Heart right ventricle (tissue), 16 donors: Measurements from ENCODE around the gene TUBG1. TPM values are rescaled to one million over a fixed set of nuclear protein-coding genes. Genes with fewer than 3 reads are reported as not detected.

Experiments used
- ATAC-seq, 8 donors: fragments of 200-7000 bp; cut with Tn5 transposase; one replicate each; pipeline ENCODE4 v1.9.1; 2020; ENCODE audit warnings: mild to moderate bottlenecking in 8 of 8, moderate library complexity in 8 of 8, moderate number of reproducible peaks in 1 of 8
- DNase-seq, 2 donors: peaks; one replicate each; pipeline ENCODE4 v3.0.0-alpha.2; 2020
- H3K27ac ChIP-seq, 10 donors: fragments of 200-600 bp; sonication (generic) in 2 of 10; one replicate each; pipeline versions ENCODE4 v1.5.0 to v1.8.0; 2020 to 2022; ENCODE audit warnings: mild to moderate bottlenecking in 3 of 10
- H3K27me3 ChIP-seq, 7 donors: fragments of 200-600 bp; one replicate each; pipeline ENCODE4 v1.8.0; 2021 to 2022; ENCODE audit warnings: mild to moderate bottlenecking in 2 of 7
- H3K36me3 ChIP-seq, 9 donors: fragments of 200-600 bp; sonication (generic) in 1 of 9; one replicate each; pipeline versions ENCODE4 v1.5.0 to v1.8.0; 2020 to 2022; ENCODE audit warnings: mild to moderate bottlenecking in 2 of 9
- H3K4me1 ChIP-seq, 9 donors: fragments of 200-600 bp; sonication (generic) in 1 of 9; one replicate each; pipeline versions ENCODE4 v1.5.0 to v1.8.0; 2020 to 2022; ENCODE audit warnings: mild to moderate bottlenecking in 4 of 9
- H3K4me3 ChIP-seq, 10 donors: fragments of 200-600 bp; sonication (generic) in 2 of 10; one replicate each; pipeline versions ENCODE4 v1.5.0 to v1.8.0; 2020 to 2022; ENCODE audit warnings: mild to moderate bottlenecking in 7 of 10, moderate library complexity in 2 of 10
- H3K9me3 ChIP-seq, 11 donors: fragments of 200-600 bp in 10 of 11; sonication (generic) in 2 of 11; one replicate each; pipeline versions ENCODE4 v1.5.0 to v1.8.0; 2013 to 2022; ENCODE audit warnings: mild to moderate bottlenecking in 2 of 11, control low read depth in 1 of 11, moderate library complexity in 1 of 11
- WGBS, 2 donors: extraction: QIAGEN DNeasy Blood & Tissue Kit; methylation state at CpG; one replicate each; pipeline ENCODE4 v1.1.7; 2013; ENCODE audit warnings: inconsistent platforms in 1 of 2; 5-methylcytosine and 5-hydroxymethylcytosine counted together
- intact Hi-C, 10 donors: fragments of 100-400 bp; cut with DNase I; formaldehyde crosslinking; loops; one replicate each; pipeline versions ENCODE4 v1.11.1 to v1.14.2; 2022
- polyA plus RNA-seq, 2 donors: library from polyadenylated mRNA; stranded (reverse); fragments of 200-250 nt; gene quantifications; one replicate each; pipeline ENCODE4 v1.2.3, GENCODE V29; 2013
- total RNA-seq, 10 donors: library from RNA; stranded (reverse); fragmentation: NEBNext Ultra II Directional in 3 of 10; extraction: Animal tissue kit (Norgen Biotek cat#: 25700) in 3 of 10; gene quantifications; one replicate each; pipeline versions ENCODE4 v1.2.1 to v1.2.4, GENCODE V29; 2021 to 2023
- TF ChIP-seq, protein P1 (sequence below), 9 donors: fragments of 200-600 bp; sonication (generic) in 2 of 9; IDR thresholded peaks; one replicate each; pipeline versions ENCODE4 v1.5.0 to v1.8.0; 2021 to 2022; ENCODE audit warnings: antibody characterized with exemption in 9 of 9, mild to moderate bottlenecking in 5 of 9, moderate library complexity in 1 of 9
- donor health status: Arrhythmogenic right ventricular cardiomyopathy.
- donor health status: ischemic (EF 13 %, LVEDD 7.1; RV severe dilation, severe dysfunction).
- donor health status: healthy with polysubstance abuse.
- donor health status: DM: no; HTN: yes; CAD: no.
- donor health status: DM: no; HTN: no; CAD: no.
- donor health status: ischemic (EF 25% LVEDD 6.9; RV normal size, moderate dysfunction).
- donor health status: ischemic (EF 25% LVEDD 5.7; RV mildly dilated, moderate dysfunction).
- donor health status: healthy.
- donor health status: DM: yes; HTN: yes; CAD: no.
- donor health status: Ischemic cardiomyopathy.
- donor health status: ischemic (EF 35%, LVEDD 5.7; RV mildly dilated, moderate dysfunction).
- donor health status: nonischemic (EF 11% LVEDD 7.7; RV severe dilation, severe dysfunction).
- donor health status: DM: yes; HTN: yes; CAD: no.
- donor health status: PGD.
- donor health status: ischemic (EF 29% LVEDD 5.4; RV normal size, mild dysfunction).
- donor health status: nonischemic (EF 23%, LVEDD 6.1; RV moderate dilation, normal function).

TUBG1 gene
- total and polyA plus RNA-seq, 12 donors = 28.2 to 107 (median 43.7) TPM

DNA sequence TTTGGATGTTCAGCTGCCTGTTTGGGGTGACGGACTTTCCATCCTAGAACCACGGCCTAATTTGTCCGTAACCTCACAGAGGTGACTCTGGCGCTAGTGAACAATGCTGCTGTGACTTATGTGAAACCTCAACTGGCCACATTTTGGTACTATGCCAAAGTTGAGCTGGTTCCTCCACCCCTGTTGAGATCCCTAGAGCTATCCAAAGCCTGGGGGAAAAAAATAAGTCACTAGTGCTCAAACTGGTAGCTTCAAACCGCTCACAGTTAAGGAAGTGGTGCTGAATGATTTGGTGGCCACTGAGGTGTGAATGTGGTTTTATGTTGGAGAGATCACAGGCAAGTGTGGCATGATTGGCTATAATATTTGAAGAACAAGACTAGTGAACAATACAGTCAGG is 38.3 kb downstream of the TUBG1 start:
- Histone ChIP-seq H3K27ac (no peak overlapping the region), H3K27me3 (peaks cover 0 to 3% (median 0%) of the 10 kb centered on the region in 7 donors), H3K9me3 (no peaks in the 10 kb centered on the region), H3K36me3 (no peaks in the 10 kb centered on the region), H3K4me1 (no peaks in the 10 kb centered on the region), H3K4me3 (no peak overlapping the region)
- intact Hi-C loops = no loop called here
- no peak for DNase-seq
- TF ChIP-seq, protein P1, sequence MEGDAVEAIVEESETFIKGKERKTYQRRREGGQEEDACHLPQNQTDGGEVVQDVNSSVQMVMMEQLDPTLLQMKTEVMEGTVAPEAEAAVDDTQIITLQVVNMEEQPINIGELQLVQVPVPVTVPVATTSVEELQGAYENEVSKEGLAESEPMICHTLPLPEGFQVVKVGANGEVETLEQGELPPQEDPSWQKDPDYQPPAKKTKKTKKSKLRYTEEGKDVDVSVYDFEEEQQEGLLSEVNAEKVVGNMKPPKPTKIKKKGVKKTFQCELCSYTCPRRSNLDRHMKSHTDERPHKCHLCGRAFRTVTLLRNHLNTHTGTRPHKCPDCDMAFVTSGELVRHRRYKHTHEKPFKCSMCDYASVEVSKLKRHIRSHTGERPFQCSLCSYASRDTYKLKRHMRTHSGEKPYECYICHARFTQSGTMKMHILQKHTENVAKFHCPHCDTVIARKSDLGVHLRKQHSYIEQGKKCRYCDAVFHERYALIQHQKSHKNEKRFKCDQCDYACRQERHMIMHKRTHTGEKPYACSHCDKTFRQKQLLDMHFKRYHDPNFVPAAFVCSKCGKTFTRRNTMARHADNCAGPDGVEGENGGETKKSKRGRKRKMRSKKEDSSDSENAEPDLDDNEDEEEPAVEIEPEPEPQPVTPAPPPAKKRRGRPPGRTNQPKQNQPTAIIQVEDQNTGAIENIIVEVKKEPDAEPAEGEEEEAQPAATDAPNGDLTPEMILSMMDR (IDR thresholded peaks at IDR 0.05) = no peak
- 88 to 90% methylated on average over 5 of the region's 5 CpGs for WGBS, 2 donors
- ATAC-seq = no peak

DNA sequence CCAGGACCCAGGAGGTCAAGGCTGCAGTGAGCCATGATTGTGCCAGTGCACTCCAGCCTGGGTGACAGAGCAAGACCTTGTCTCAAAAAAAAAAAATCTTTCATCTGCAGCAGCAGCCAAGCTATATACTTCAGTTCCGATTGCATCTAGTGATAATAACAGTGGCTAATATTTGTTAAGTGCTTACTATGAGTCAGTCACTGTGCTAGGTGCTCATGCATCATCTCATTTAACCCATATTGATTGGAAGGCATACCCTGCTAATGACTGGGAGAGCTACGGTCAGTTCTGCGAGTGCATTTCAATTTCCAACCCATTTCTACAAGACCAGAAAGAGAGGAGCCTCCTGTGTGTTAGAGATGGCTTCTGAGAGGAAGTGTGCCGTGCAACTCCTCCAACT is 41.9 kb downstream of the TUBG1 start:
- no peaks in the 10 kb centered on the region for H3K9me3 ChIP-seq
- DNase-seq = no peak
- H3K4me1 ChIP-seq = peaks cover 0 to 15% (median 12%) of the 10 kb centered on the region in 9 donors
- intact Hi-C loops = no loop called here
- ATAC-seq = no peak
- H3K36me3 ChIP-seq = no peaks in the 10 kb centered on the region
- TF ChIP-seq, protein P1 (IDR thresholded peaks at IDR 0.05) = no peak
- WGBS, 2 donors = 76 to 80% methylated on average over 4 of the region's 4 CpGs
- no peak overlapping the region for H3K4me3 ChIP-seq
- H3K27me3 ChIP-seq = peaks cover 0 to 14% (median 0%) of the 10 kb centered on the region in 7 donors
- H3K27ac ChIP-seq = no peak overlapping the region

DNA sequence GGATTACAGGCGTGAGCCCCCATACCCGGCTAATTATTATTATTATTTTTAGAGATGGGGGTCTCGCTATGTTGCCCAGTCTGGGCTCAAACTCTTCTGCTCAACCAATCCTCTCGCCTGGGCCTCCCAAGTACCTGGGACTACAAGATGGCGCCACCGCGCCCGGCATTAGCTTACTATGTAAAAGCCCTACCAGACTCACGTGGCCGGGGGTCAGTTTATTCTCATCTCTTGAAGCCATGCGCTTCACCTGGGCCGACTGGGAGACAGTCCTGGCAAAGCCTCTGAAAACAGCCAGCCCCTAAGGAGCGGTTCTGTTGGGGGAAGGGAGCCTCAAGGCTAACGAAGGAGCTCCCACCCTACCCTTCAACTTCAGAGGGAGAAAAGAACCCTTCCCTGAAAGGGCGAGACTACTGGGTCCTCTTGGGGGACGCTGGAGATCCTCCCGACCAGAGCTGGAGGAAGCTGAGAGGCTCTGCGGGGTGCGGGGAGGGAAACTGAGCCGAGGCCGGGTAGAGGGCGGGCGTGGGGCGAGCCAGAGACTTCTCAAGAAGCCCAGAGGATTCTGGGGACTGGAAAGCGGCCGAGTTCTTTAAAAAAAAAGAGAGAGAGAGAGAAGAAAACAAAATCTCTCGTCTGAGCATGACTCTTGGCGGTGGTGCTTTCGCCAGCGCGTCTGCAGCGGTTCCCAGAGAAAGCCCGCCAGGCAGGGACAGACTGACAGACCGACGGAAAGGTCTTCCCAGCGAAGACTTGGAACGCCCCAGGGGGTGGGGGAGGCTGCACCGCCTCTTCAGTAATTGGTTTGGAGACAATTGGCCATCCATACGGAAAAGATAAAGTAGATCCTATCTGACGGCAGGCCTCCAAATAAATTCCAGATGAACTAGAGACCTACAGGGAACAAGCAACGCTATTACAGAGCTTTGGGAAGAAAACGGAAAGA is 44.0 kb downstream of the TUBG1 start:
- H3K36me3 ChIP-seq = no peaks in the 10 kb centered on the region
- H3K27ac ChIP-seq = peak overlapping the region; percentile 37 to 86 (median 74)
- ATAC-seq (peak; percentile 75 to 88 (median 82)), DNase-seq (peak; percentile 57 to 75)
- H3K27me3 ChIP-seq = peaks cover 0 to 14% (median 0%) of the 10 kb centered on the region in 7 donors
- TF ChIP-seq, protein P1 (IDR thresholded peaks at IDR 0.05) = no peak
- WGBS, 2 donors = 25 to 27% methylated on average over 41 to 42 of the region's 42 CpGs
- peak overlapping the region in 9 of 10 donors; percentile 21 to 55 (median 45) for H3K4me3 ChIP-seq
- intact Hi-C loops = no loop called here
- no peaks in the 10 kb centered on the region for H3K9me3 ChIP-seq
- peaks cover 0 to 15% (median 12%) of the 10 kb centered on the region in 9 donors for H3K4me1 ChIP-seq

DNA sequence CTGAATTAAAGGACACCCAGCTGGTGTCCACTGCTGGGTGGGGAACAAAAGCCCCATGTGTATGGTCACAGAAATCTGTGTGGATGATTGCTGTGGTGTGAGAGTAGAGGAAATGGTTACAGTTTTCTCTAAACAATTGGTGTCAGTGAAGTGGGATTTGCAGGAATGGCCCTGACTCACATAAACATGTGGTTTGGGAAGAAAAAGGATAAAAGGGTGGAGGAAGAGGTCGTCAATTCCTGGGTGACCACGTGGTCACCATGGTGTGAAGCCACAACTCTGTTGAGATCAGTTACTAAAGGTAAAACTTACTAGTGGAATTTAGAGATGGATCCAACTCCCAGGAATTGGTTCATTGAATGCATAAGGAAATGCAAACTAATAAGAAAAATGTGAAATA is 46.0 kb downstream of the TUBG1 start:
- H3K4me1 ChIP-seq = peaks cover 0 to 30% (median 19%) of the 10 kb centered on the region in 9 donors
- no peaks in the 10 kb centered on the region for H3K36me3 ChIP-seq
- no peak for ATAC-seq
- WGBS, 2 donors = 73 to 74% methylated on average over 2 of the region's 2 CpGs
- intact Hi-C loops = loop anchor here in 4 of 10 donors (5.0 kb wide), 2 partner anchors 38 to 48 kb away; partner anchors contain the start of genes RETREG3 (in 2 of the 4) and TUBG1 (in 2 of the 4)
- no peaks in the 10 kb centered on the region for H3K9me3 ChIP-seq
- H3K4me3 ChIP-seq = no peak overlapping the region
- no peak overlapping the region for H3K27ac ChIP-seq
- DNase-seq = no peak
- peaks cover 0 to 14% (median 0%) of the 10 kb centered on the region in 7 donors for H3K27me3 ChIP-seq
- TF ChIP-seq, protein P1 (IDR thresholded peaks at IDR 0.05) = no peak
